HL-60 (cell line): Measurements from ENCODE around the gene CREB5.

Source experiments
- DNase-seq, 2 experiments: peaks; one replicate each; pipeline ENCODE4 v3.0.0-alpha.2; 2010 to 2020; ENCODE audit warnings: low read depth in 1 of 2, low spot score in 1 of 2
- H3K27ac ChIP-seq: fragments of 250-450 bp; sonication (Bioruptor Pico); replicated peaks from 2 replicates; pipeline ENCODE4 v1.5.1; 2020; ENCODE audit warnings: mild to moderate bottlenecking, moderate library complexity
- H3K27me3 ChIP-seq: fragments of 250-450 bp; sonication (Bioruptor Pico); 2 replicates; pipeline ENCODE4 v1.5.1; 2021; ENCODE audit warnings: mild to moderate bottlenecking, moderate library complexity; ENCODE audit not compliant: insufficient read depth, poor library complexity, severe bottlenecking
- H3K4me3 ChIP-seq: replicated peaks from 2 replicates; pipeline ENCODE4 v1.5.1; 2011; ENCODE audit warnings: mild to moderate bottlenecking, control low read depth, low read length; ENCODE audit not compliant: insufficient read depth
- GABPA ChIP-seq: IDR thresholded peaks from 2 replicates; pipeline ENCODE4 v1.6.1; 2012; ENCODE audit warnings: low read depth
- POLR2AphosphoS5 ChIP-seq: IDR thresholded peaks from 2 replicates; pipeline ENCODE4 v1.6.1; 2012; ENCODE audit warnings: low read depth
- SPI1 ChIP-seq: IDR thresholded peaks from 2 replicates; pipeline ENCODE4 v1.6.1; 2012; ENCODE audit warnings: low read depth, mild to moderate bottlenecking, borderline replicate concordance
- TF ChIP-seq, protein P1 (sequence below): IDR thresholded peaks from 2 replicates; pipeline ENCODE4 v1.6.1; 2012; ENCODE audit warnings: low read depth; ENCODE audit not compliant: insufficient replicate concordance
- TF ChIP-seq, protein P2 (sequence below): IDR thresholded peaks from one replicate; pipeline ENCODE4 v1.5.1; 2011; ENCODE audit warnings: low read length, control low read depth, inconsistent platforms; ENCODE audit not compliant: insufficient read depth

CREB5 gene

GRCh38 chr7:28442540-28443420, 30.5 kb downstream of the CREB5 start:
- Histone ChIP-seq H3K4me3 (no peak overlapping the region), H3K27me3 (peaks cover 2% of the 10 kb centered on the region), H3K27ac (no peak overlapping the region)
- TF ChIP-seq SPI1 = no peak
- TF ChIP-seq, protein P1, sequence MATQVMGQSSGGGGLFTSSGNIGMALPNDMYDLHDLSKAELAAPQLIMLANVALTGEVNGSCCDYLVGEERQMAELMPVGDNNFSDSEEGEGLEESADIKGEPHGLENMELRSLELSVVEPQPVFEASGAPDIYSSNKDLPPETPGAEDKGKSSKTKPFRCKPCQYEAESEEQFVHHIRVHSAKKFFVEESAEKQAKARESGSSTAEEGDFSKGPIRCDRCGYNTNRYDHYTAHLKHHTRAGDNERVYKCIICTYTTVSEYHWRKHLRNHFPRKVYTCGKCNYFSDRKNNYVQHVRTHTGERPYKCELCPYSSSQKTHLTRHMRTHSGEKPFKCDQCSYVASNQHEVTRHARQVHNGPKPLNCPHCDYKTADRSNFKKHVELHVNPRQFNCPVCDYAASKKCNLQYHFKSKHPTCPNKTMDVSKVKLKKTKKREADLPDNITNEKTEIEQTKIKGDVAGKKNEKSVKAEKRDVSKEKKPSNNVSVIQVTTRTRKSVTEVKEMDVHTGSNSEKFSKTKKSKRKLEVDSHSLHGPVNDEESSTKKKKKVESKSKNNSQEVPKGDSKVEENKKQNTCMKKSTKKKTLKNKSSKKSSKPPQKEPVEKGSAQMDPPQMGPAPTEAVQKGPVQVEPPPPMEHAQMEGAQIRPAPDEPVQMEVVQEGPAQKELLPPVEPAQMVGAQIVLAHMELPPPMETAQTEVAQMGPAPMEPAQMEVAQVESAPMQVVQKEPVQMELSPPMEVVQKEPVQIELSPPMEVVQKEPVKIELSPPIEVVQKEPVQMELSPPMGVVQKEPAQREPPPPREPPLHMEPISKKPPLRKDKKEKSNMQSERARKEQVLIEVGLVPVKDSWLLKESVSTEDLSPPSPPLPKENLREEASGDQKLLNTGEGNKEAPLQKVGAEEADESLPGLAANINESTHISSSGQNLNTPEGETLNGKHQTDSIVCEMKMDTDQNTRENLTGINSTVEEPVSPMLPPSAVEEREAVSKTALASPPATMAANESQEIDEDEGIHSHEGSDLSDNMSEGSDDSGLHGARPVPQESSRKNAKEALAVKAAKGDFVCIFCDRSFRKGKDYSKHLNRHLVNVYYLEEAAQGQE = no peak
- TF ChIP-seq POLR2AphosphoS5 = no peak
- TF ChIP-seq, protein P2, sequence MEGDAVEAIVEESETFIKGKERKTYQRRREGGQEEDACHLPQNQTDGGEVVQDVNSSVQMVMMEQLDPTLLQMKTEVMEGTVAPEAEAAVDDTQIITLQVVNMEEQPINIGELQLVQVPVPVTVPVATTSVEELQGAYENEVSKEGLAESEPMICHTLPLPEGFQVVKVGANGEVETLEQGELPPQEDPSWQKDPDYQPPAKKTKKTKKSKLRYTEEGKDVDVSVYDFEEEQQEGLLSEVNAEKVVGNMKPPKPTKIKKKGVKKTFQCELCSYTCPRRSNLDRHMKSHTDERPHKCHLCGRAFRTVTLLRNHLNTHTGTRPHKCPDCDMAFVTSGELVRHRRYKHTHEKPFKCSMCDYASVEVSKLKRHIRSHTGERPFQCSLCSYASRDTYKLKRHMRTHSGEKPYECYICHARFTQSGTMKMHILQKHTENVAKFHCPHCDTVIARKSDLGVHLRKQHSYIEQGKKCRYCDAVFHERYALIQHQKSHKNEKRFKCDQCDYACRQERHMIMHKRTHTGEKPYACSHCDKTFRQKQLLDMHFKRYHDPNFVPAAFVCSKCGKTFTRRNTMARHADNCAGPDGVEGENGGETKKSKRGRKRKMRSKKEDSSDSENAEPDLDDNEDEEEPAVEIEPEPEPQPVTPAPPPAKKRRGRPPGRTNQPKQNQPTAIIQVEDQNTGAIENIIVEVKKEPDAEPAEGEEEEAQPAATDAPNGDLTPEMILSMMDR = no peak
- TF ChIP-seq GABPA = no peak
- DNase-seq = no peak

GRCh38 chr7:28446131-28446530, 33.8 kb downstream of the CREB5 start:
- no peak for DNase-seq
- H3K27ac ChIP-seq = no peak overlapping the region
- H3K27me3 ChIP-seq = no peaks in the 10 kb centered on the region
- TF ChIP-seq, protein P1 = no peak
- no peak for TF ChIP-seq SPI1
- H3K4me3 ChIP-seq = no peak overlapping the region

GRCh38 chr7:28447071-28447470, 34.8 kb downstream of the CREB5 start:
- DNase-seq = no peak
- Histone ChIP-seq H3K27ac (no peak overlapping the region), H3K27me3 (no peaks in the 10 kb centered on the region), H3K4me3 (no peak overlapping the region)
- TF ChIP-seq, protein P2 = no peak
- no peak for TF ChIP-seq GABPA
- no peak for TF ChIP-seq POLR2AphosphoS5

GRCh38 chr7:28448708-28449107, 36.4 kb downstream of the CREB5 start:
- no peak for TF ChIP-seq GABPA
- TF ChIP-seq, protein P1 = no peak
- TF ChIP-seq SPI1 = no peak
- TF ChIP-seq, protein P2 = no peak
- TF ChIP-seq POLR2AphosphoS5 = no peak
- DNase-seq = no peak
- Histone ChIP-seq H3K4me3 (no peak overlapping the region), H3K27me3 (no peaks in the 10 kb centered on the region), H3K27ac (no peak overlapping the region)
